ENCODE measurements around the gene ORAI1. TPM values are rescaled to one million over a fixed set of nuclear protein-coding genes. Genes with fewer than 3 reads are reported as not detected.
"Not testable (repeated sequence)": the region's sequence is repeated elsewhere in the genome, so short reads cannot be mapped to it uniquely, and the experiment has no call there.

The ORAI1 gene
- total and polyA plus RNA-seq, 9 donors: 3.4 to 18.4 (median 12.3) TPM

- DNase-seq: no peak
- H3K9me3 ChIP-seq: no peaks in the 10 kb centered on the region
- no peak overlapping the region for H3K4me3 ChIP-seq
- H3K27me3 ChIP-seq: no peaks in the 10 kb centered on the region
- no peaks in the 10 kb centered on the region for H3K36me3 ChIP-seq
- 63 to 76% (median 64%) methylated on average over 3 of the region's 3 CpGs for WGBS, 3 donors
- intact Hi-C loops (cut with DNase I): loop anchor here in 3 of 4 donors (5.0 to 10.0 kb wide), 2 partner anchors 174 to 176 kb away; no protein-coding TSS in a partner anchor
- H3K27ac ChIP-seq: no peak overlapping the region
- no peaks in the 10 kb centered on the region for H3K4me1 ChIP-seq (ENCODE audit: insufficient read depth)
- TF ChIP-seq EP300 (IDR thresholded peaks at IDR 0.05): no peak
- no peak for TF ChIP-seq POLR2A (IDR thresholded peaks at IDR 0.05)
- TF ChIP-seq CTCF (IDR thresholded peaks at IDR 0.05): no peak
These were observed 52.0 kb downstream of the ORAI1 start for GRCh38 chr12:121678305-121678704.

GRCh38 chr12:121678716-121679300 lies 52.5 kb downstream of the ORAI1 start:
- Histone ChIP-seq H3K36me3 (no peaks in the 10 kb centered on the region), H3K4me1 (ENCODE audit: insufficient read depth) (no peaks in the 10 kb centered on the region), H3K27ac (no peak overlapping the region), H3K4me3 (no peak overlapping the region), H3K9me3 (no peaks in the 10 kb centered on the region), H3K27me3 (no peaks in the 10 kb centered on the region)
- intact Hi-C loops (cut with DNase I): loop anchor here in 3 of 4 donors (5.0 to 10.0 kb wide), 2 partner anchors 174 to 177 kb away; no protein-coding TSS in a partner anchor
- DNase-seq: peak in 1 of 5 donors; percentile 55
- 40 to 56% (median 48%) methylated on average over 9 of the region's 9 CpGs for WGBS, 3 donors
- TF ChIP-seq POLR2A (IDR thresholded peaks at IDR 0.05): no peak
- TF ChIP-seq EP300 (IDR thresholded peaks at IDR 0.05): no peak
- TF ChIP-seq CTCF (IDR thresholded peaks at IDR 0.05): no peak

GRCh38 chr12:121679661-121680197 lies 53.4 kb downstream of the ORAI1 start:
- WGBS, 3 donors: 84 to 89% (median 87%) methylated on average over 13 of the region's 13 CpGs
- intact Hi-C loops (cut with DNase I): loop anchor here (5.0 to 10.0 kb wide), 5 partner anchors 122 to 182 kb away; no protein-coding TSS in a partner anchor
- not testable (repeated sequence) for H3K27ac ChIP-seq; H3K9me3 ChIP-seq; H3K4me1 ChIP-seq (ENCODE audit: insufficient read depth); H3K36me3 ChIP-seq; H3K4me3 ChIP-seq; H3K27me3 ChIP-seq; DNase-seq

GRCh38 chr12:121688966-121689365 lies 62.6 kb downstream of the ORAI1 start:
- H3K27ac ChIP-seq: no peak overlapping the region
- intact Hi-C loops (cut with DNase I): loop anchor here in 1 of 4 donors (5.0 kb wide), 1 partner anchor 62 kb away; the partner anchor contains the start of gene ORAI1
- H3K4me3 ChIP-seq: no peak overlapping the region
- no peaks in the 10 kb centered on the region for H3K27me3 ChIP-seq
- no peaks in the 10 kb centered on the region for H3K9me3 ChIP-seq
- no peak for DNase-seq
- H3K36me3 ChIP-seq: no peaks in the 10 kb centered on the region
- 47 to 48% (median 48%) methylated on average over 3 of the region's 3 CpGs for WGBS, 3 donors
- TF ChIP-seq EP300 (IDR thresholded peaks at IDR 0.05) (no peak), POLR2A (IDR thresholded peaks at IDR 0.05) (no peak), CTCF (IDR thresholded peaks at IDR 0.05) (no peak)
- H3K4me1 ChIP-seq (ENCODE audit: insufficient read depth): no peaks in the 10 kb centered on the region

- no peaks in the 10 kb centered on the region for H3K4me1 ChIP-seq (ENCODE audit: insufficient read depth)
- H3K36me3 ChIP-seq: no peaks in the 10 kb centered on the region
- intact Hi-C loops (cut with DNase I): loop anchor here in 1 of 4 donors (5.0 kb wide), 1 partner anchor 62 kb away; the partner anchor contains the start of gene ORAI1
- WGBS, 3 donors: 88 to 91% (median 90%) methylated on average over 2 of the region's 2 CpGs
- no peak overlapping the region for H3K4me3 ChIP-seq
- no peak for TF ChIP-seq EP300 (IDR thresholded peaks at IDR 0.05)
- no peak for TF ChIP-seq POLR2A (IDR thresholded peaks at IDR 0.05)
- no peak for TF ChIP-seq CTCF (IDR thresholded peaks at IDR 0.05)
- no peak for DNase-seq
- H3K9me3 ChIP-seq: no peaks in the 10 kb centered on the region
- no peaks in the 10 kb centered on the region for H3K27me3 ChIP-seq
- no peak overlapping the region for H3K27ac ChIP-seq
These were observed 63.1 kb downstream of the ORAI1 start for GRCh38 chr12:121689430-121689829.

All from ovary (tissue), 9 donors.